Testis (tissue), 3 donors: Measurements from ENCODE around the gene CCT6A. TPM values are rescaled to one million over a fixed set of nuclear protein-coding genes. Genes with fewer than 3 reads are reported as not detected.

Experiments
- DNase-seq: peaks from one replicate; pipeline ENCODE4 v3.0.0-alpha.2; 2019
- H3K27ac ChIP-seq, 2 donors: fragments of 200-600 bp; sonication (generic); one replicate each; pipeline ENCODE4 v1.5.1; 2019
- H3K27me3 ChIP-seq: fragments of 200-600 bp; sonication (generic); one replicate; pipeline ENCODE4 v1.5.1; 2019
- H3K36me3 ChIP-seq: fragments of 200-600 bp; sonication (generic); one replicate; pipeline ENCODE4 v1.5.1; 2017; ENCODE audit warnings: low read depth; ENCODE audit errors: missing control alignments
- H3K4me1 ChIP-seq: fragments of 200-600 bp; sonication (generic); one replicate; pipeline ENCODE4 v1.5.1; 2019
- H3K4me3 ChIP-seq, 2 donors: fragments of 200-600 bp; sonication (generic); one replicate each; pipeline ENCODE4 v1.5.1; 2017 to 2019
- H3K9me3 ChIP-seq: fragments of 200-600 bp; sonication (generic); one replicate; pipeline ENCODE4 v1.5.1; 2017
- POLR2A ChIP-seq: fragments of 450-650 bp; IDR thresholded peaks from one replicate; pipeline ENCODE4 v1.6.1; 2017; ENCODE audit warnings: antibody characterized with exemption, mild to moderate bottlenecking, moderate library complexity
- WGBS, 2 donors: methylation state at CpG; one replicate each; pipeline ENCODE4 v1.1.5; 2018; 5-methylcytosine and 5-hydroxymethylcytosine counted together
- intact Hi-C: fragments of 100-400 bp; cut with DNase I; formaldehyde crosslinking; loops from one replicate; pipeline ENCODE4 v1.15.1; 2023; ENCODE audit warnings: low total_unique reads
- polyA plus RNA-seq: library from polyadenylated mRNA; stranded (reverse); fragments of 350-450 nt; fragmentation: Illumina TruSeq; extraction: RNeasy Lipid Tissue Mini Kit (QIAGEN cat#74804); gene quantifications from one replicate; pipeline ENCODE4 v1.2.3, GENCODE V29; 2014; ENCODE audit warnings: low read depth, low replicate concordance; ENCODE audit not compliant: insufficient read depth
- total RNA-seq, 2 donors: library from RNA; depleted of rRNA; stranded (reverse); fragments of >200 nt; gene quantifications; one replicate each; pipeline ENCODE4 v1.2.3, GENCODE V29; 2016
- TF ChIP-seq, protein P1 (sequence below), 3 experiments: fragments of 450-650 bp in 2 of 3; fragments of 200-600 bp in 1 of 3; sonication (generic) in 1 of 3; IDR thresholded peaks; one replicate each; pipeline ENCODE4 v1.5.1; 2016 to 2019; ENCODE audit warnings: antibody characterized with exemption in 3 of 3, mild to moderate bottlenecking in 2 of 3, moderate library complexity in 1 of 3

CCT6A gene
- total and polyA plus RNA-seq, 3 donors from 2014 or later: 90.4 to 103 (median 96.4) TPM

GRCh38 chr7:56051053-56051338, 569 bp upstream of the CCT6A start:
- Histone ChIP-seq H3K4me1 (peaks cover 34% of the 10 kb centered on the region), H3K9me3 (no peaks in the 10 kb centered on the region), H3K27ac (peak overlapping the region; percentile 88 to 91), H3K27me3 (no peaks in the 10 kb centered on the region), H3K36me3 (no peaks in the 10 kb centered on the region), H3K4me3 (peak overlapping the region; percentile 78 to 95)
- DNase-seq: no peak
- WGBS, 2 donors: 0 to 1% methylated on average over 9 of the region's 9 CpGs
- intact Hi-C loops: no loop called here
- TF ChIP-seq POLR2A: no peak
- TF ChIP-seq, protein P1, sequence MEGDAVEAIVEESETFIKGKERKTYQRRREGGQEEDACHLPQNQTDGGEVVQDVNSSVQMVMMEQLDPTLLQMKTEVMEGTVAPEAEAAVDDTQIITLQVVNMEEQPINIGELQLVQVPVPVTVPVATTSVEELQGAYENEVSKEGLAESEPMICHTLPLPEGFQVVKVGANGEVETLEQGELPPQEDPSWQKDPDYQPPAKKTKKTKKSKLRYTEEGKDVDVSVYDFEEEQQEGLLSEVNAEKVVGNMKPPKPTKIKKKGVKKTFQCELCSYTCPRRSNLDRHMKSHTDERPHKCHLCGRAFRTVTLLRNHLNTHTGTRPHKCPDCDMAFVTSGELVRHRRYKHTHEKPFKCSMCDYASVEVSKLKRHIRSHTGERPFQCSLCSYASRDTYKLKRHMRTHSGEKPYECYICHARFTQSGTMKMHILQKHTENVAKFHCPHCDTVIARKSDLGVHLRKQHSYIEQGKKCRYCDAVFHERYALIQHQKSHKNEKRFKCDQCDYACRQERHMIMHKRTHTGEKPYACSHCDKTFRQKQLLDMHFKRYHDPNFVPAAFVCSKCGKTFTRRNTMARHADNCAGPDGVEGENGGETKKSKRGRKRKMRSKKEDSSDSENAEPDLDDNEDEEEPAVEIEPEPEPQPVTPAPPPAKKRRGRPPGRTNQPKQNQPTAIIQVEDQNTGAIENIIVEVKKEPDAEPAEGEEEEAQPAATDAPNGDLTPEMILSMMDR (IDR thresholded peaks at IDR 0.05): no peak

GRCh38 chr7:56053379-56053778, 1.8 kb downstream of the CCT6A start:
- no peak for DNase-seq
- H3K4me3 ChIP-seq: no peak overlapping the region
- intact Hi-C loops: no loop called here
- no peaks in the 10 kb centered on the region for H3K27me3 ChIP-seq
- WGBS, 2 donors: 77 to 83% methylated on average over 9 of the region's 9 CpGs
- H3K27ac ChIP-seq: peak overlapping the region in 1 of 2 donors; percentile 9
- no peaks in the 10 kb centered on the region for H3K36me3 ChIP-seq
- peaks cover 15% of the 10 kb centered on the region for H3K4me1 ChIP-seq
- H3K9me3 ChIP-seq: no peaks in the 10 kb centered on the region
- TF ChIP-seq, protein P1 (IDR thresholded peaks at IDR 0.05): no peak
- no peak for TF ChIP-seq POLR2A

- H3K4me3 ChIP-seq: no peak overlapping the region
- H3K27ac ChIP-seq: no peak overlapping the region
- intact Hi-C loops: no loop called here
- TF ChIP-seq, protein P1 (IDR thresholded peaks at IDR 0.05): no peak
- no peak for TF ChIP-seq POLR2A
- WGBS, 2 donors: 80 to 82% methylated on average over 2 of the region's 2 CpGs
- H3K27me3 ChIP-seq: no peaks in the 10 kb centered on the region
- H3K4me1 ChIP-seq: peaks cover 15% of the 10 kb centered on the region
- H3K9me3 ChIP-seq: no peaks in the 10 kb centered on the region
- DNase-seq: no peak
- no peaks in the 10 kb centered on the region for H3K36me3 ChIP-seq
Measured at GRCh38 chr7:56053993-56054392, 2.4 kb downstream of the CCT6A start.

- H3K4me3 ChIP-seq: no peak overlapping the region
- TF ChIP-seq, protein P1 (IDR thresholded peaks at IDR 0.05): no peak
- TF ChIP-seq POLR2A: no peak
- H3K36me3 ChIP-seq: no peaks in the 10 kb centered on the region
- H3K27me3 ChIP-seq: no peaks in the 10 kb centered on the region
- no peak overlapping the region for H3K27ac ChIP-seq
- peaks cover 4% of the 10 kb centered on the region for H3K4me1 ChIP-seq
- intact Hi-C loops: no loop called here
- no peaks in the 10 kb centered on the region for H3K9me3 ChIP-seq
- DNase-seq: no peak
- WGBS, 2 donors: 72 to 74% methylated on average over 2 of the region's 2 CpGs
Measured at GRCh38 chr7:56062382-56062781, 10.8 kb downstream of the CCT6A start.

GRCh38 chr7:56063500-56063881, 11.9 kb downstream of the CCT6A start:
- no peak for DNase-seq
- WGBS, 2 donors: 52 to 57% methylated on average over 7 of the region's 7 CpGs
- peak overlapping the region; percentile 41 to 93 for H3K27ac ChIP-seq
- no peaks in the 10 kb centered on the region for H3K27me3 ChIP-seq
- H3K4me3 ChIP-seq: peak overlapping the region in 1 of 2 donors; percentile 96
- intact Hi-C loops: no loop called here
- peaks cover 4% of the 10 kb centered on the region for H3K4me1 ChIP-seq
- no peaks in the 10 kb centered on the region for H3K36me3 ChIP-seq
- no peaks in the 10 kb centered on the region for H3K9me3 ChIP-seq
- TF ChIP-seq, protein P1 (IDR thresholded peaks at IDR 0.05): no peak
- no peak for TF ChIP-seq POLR2A
